ENCODE measurements around the gene EPS15.

DNA sequence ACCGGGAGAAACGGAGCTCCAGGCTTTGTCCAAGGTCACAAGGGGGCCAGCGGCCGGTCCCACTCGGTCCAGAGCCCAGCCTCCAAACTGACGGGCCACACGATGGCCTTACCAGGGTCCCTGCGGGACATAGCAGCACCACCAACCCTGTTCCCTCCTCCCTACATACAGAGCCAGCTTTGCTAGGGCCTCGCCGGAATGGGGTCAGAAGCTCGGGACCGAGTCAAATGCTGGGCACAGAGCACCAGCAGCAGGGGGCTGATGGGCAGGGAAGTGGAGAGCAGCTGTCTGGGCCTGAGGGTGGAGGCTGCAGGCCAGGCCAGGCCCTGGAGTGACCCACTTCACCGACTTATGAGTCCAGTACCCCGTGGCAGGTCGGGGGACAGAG lies 173.8 kb downstream of the EPS15 start:
- no peak for TF ChIP-seq ZBTB1 (CRISPR knock-in tag; IDR thresholded peaks at IDR 0.05; ENCODE audit: borderline replicate concordance, low read depth)
- TF ChIP-seq EHMT2 (IDR thresholded peaks at IDR 0.05), result no peak
- TF ChIP-seq CBX3 (IDR thresholded peaks at IDR 0.05; ENCODE audit: borderline replicate concordance in 1 of 2, low read length in 2 of 2), result no peak

Measured in K562 (cell line).